Measurements from ENCODE around the gene MRNIP.

The MRNIP gene

GRCh38 chr5:179858586-179859427, at the start of gene MRNIP:
MRNIP (minus strand) TSS chr5:179858817; CDS start chr5:179858796, 21 bp downstream.
- DNase-seq, result peak; percentile 81 to 98 (median 95)

DNA sequence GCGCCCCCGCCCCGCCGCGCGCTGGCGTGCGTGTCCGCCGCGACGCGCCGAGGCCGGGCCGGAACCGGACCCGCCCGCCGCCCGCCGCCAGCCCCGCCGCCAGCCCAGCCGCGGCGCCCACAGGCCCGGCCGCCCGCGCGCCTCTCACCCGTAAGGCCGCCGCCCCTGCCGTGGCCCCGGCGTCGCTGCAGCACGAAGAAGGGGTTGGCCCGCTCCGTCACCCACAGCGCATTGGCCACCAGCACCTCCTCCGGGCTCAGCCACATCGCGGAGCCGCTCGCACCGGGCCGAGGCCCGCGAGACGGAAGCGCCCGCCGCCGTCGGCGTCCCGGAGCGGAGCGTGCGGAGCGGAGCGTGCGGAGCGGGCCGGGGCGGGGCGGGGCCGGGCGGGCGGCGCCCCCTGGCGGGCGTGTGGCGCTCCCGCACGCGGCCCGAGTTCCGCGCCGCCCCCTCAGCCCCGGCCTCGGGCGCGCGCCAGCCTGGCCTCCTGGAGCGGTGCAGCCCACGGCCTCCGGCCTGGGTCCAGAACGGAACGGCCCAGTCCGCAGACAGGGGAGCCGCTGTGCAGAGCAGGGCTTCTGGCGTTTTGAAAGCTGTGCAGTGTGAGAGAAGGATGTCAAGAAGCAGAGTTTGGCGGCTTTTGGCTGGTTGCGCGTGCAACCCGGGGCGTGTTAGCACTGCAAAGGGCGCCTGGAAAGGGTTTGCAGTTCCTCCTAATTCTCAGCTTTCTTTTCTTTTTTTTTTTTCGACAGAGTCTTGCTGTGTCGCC, 49.1 kb upstream of the MRNIP start, which contains the start of gene TBC1D9B:
Gene TBC1D9B, minus strand, starts transcription at position 342 of the 769 bp plus-strand sequence. Its CDS starts 76 bp downstream, at position 266.
- DNase-seq, result peak in 48 of 58 donors; percentile 14 to 76 (median 55)

- peak in 7 of 58 donors; percentile 13 to 45 (median 17) for DNase-seq
These were observed 48.4 kb upstream of the MRNIP start for GRCh38 chr5:179906795-179907555.

GRCh38 chr5:179906294-179906794, 47.7 kb upstream of the MRNIP start:
- DNase-seq, result no peak

DNA sequence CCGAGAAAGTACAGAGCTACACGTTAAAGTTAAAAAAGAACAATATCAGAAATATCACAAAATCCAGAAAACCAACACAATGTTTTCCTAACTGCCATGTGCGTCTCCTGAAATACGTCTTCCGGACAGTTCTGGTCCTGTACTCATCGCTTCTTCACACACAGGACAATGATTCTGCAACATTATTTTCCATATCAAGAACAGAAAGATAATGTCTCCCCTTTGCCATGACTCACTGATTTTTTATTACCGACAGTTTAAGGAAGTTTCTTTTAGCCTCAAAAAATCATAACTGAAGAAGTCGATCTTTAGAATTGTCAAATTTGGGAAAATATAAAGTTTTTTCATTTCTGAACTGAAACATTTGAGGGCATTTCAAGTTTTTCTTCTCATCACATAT, 46.5 kb upstream of the MRNIP start:
- DNase-seq, result no peak

- no peak for DNase-seq
These were observed 46.0 kb upstream of the MRNIP start for GRCh38 chr5:179904463-179905160.

- no peak for DNase-seq
These were observed 44.1 kb upstream of the MRNIP start for GRCh38 chr5:179902763-179903158.

DNA sequence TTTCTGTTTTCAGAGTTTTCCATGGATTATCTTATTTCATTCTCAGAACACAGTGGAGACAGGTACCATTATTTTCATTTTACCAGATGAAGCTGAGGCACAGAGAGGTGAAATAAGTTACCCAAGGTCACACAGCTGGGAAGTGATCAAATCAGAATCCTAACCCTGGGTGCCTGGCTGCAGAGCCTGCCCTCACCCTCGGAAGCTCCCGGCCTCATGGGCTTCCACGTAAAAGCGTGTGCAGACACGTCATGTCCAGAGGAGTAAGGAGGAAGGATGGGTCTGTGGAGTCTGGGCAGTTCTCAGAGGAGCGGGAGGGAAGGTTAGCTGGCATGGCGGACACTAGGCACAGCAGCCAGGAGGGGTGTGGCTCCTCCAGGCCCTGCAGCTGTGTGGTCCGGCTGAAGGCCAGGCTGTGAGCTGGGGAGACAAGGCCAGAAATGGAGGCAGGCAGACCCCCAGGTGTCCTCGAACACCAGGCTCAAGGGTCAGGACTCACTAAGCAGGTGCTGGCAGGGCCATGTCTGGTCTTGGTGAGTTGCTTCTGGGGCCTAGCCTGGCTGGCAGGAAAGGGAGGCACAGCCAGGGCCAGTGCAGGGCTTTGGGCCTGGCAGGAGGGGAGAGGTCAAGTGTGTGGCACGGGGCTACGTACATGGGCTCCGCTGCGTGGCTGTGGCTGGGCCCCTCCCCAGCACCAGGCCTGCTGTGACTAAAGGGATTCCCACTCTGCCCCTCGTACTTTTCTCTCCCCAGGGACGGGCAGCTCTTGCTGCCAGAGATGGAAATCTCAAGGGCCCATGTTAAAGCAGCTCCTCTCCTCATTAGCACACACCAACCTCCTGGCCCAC, 43.5 kb upstream of the MRNIP start:
- DNase-seq, result no peak

GRCh38 chr5:179901462-179901861, 42.8 kb upstream of the MRNIP start:
- DNase-seq, result peak in 10 of 58 donors; percentile 9 to 45 (median 22)

DNA sequence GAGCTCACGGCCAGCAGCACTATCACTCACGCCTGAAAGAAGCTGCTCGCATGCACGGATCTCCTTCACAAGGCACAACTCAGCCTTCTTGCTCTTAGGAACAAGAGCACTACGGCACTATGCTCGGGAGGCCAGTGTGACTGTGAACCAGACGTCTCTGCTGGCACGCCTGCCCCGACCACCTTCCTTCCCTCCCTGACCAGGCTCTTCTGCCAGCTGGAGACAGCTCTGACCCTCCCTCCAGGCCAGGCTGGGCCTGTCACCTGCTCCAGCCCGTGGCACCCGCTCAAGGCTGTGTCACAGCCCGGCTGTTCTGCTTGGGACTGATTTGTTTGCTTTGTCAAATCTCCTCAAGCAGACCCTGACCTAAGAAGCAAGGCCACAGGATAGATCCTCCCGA, 42.1 kb upstream of the MRNIP start:
- DNase-seq, result peak in 17 of 58 donors; percentile 6 to 61 (median 26)

DNA sequence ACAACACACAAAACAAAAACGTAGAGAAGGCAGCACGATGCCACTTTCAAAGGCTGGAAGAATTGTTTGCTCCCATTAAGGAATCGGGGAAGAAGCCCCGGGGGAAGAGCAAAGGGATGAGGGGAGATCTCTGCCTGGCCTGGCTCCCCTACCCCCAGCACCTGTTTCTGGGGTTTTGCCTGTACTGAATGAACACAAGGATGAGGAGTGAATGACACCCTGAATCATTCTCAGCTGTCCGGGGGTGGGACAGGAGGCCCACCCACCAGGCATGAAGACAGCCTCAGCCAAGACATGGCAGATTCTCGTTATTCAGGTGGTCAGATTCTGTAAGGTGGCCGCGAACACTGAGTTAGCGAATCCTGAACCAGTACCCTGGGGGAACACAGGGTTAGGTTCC, 41.6 kb upstream of the MRNIP start:
- DNase-seq, result no peak

GRCh38 chr5:179895861-179896260, 37.2 kb upstream of the MRNIP start:
- DNase-seq, result no peak

DNA sequence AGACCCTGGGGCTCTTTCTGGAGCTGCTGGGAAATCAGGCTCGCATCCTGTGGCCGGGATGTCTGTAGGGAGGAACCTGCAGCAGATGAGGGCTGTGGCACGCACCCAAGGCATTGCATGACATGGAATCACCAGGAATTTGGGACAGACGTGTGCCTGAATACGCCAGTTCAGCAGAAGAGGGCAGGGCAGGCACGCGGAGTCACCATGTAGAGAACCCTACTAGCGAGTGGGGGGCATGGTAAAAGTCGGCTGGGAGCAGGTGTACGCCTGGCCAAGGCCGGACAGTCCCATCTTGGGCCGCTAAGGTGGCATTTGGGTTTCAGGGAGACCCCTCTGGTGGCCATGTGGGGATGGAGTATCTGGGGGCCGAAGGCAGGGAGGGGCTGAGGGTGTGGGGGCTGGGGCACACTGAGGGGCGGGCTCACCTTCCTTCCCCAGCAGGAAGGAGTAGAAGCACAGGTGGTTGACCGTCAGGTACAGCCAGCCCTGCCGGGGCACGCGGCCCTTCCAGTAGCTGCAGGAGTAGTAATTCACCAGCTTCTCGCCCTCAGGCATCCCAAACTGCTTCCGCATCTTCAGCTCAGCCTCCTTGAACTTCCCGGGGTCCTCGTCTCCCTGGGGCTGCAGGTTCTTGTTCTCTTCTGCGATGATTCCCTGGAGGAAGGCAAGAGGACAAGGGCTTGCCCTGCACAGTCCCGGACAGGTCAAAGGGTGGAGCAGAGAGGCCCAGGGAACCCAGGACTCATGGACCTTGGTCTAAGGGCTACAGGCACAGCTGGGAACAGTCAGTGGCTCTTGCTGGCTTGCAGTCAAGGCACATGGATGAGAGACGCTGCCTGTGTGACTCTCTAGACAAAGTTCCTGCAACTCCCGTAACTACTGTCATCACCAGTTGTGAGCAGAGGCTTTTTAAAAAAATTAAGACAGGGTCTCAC, 35.6 kb upstream of the MRNIP start:
- DNase-seq, result no peak

- no peak for DNase-seq
These were observed 34.7 kb upstream of the MRNIP start for GRCh38 chr5:179893076-179893957.

DNA sequence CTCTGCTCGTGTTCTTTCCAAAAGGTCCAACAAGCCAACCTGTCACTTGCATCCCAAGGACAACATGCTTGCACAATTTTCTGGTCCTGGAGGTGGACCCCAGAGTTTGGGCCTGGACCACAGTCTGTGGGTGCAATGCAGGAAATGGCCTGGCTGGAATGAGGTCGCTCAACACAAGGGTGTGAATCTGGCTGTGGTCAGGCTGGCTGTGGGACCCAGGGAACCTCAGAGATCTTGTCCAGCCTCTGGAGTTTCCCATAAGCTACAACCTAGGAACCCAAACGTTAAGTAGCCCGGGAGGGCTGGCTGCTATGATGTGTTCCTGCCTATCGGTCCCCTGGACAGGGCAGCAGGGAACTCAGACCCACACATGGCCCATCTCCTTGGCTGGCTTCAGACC, 33.6 kb upstream of the MRNIP start:
- DNase-seq, result no peak

GRCh38 chr5:179890751-179891682, 32.4 kb upstream of the MRNIP start:
- no peak for DNase-seq

Data from anterior cingulate cortex (tissue), 58 donors.